Measurements from ENCODE around the gene SKAP2. TPM values are rescaled to one million over a fixed set of nuclear protein-coding genes. Genes with fewer than 3 reads are reported as not detected.

Gene SKAP2
- total RNA-seq, 1 experiment from 2014 or later: 9.6 TPM

DNA sequence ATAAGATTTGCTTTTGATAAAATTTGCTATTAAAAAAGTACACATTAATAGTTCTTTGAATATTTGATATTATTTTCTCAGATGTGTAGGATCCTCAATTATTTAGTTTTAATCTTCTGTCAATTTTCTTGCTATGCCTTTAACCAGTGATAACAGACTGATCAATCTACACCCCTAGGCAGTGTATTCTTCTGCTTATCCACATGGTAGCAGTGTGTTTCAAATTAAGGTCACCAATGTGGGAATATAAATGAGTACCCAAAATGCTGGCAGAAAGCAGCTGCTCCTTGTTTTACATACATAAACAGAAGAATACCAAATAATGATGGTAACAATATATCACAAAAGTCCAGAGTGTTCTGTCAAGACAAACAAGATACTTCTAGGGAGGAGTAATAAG lies 87.0 kb downstream of the SKAP2 start:
- intact Hi-C loops (cut with micrococcal nuclease): no loop called here
- Histone ChIP-seq H3F3A (ENCODE audit: low read length, unreplicated experiment) (no peaks in the 10 kb centered on the region), H2AFZ (ENCODE audit: low read length) (no peak overlapping the region), H3K9ac (ENCODE audit: low read length) (no peak overlapping the region), H3K27me3 (ENCODE audit: low read length) (no peaks in the 10 kb centered on the region), H3K27ac (ENCODE audit: low read length) (no peak overlapping the region), H4K20me1 (ENCODE audit: low read length) (no peaks in the 10 kb centered on the region), H3K36me3 (ENCODE audit: low read depth, low read length) (no peaks in the 10 kb centered on the region), H3K4me2 (ENCODE audit: low read length) (no peak overlapping the region), H3K4me3 (ENCODE audit: low read length) (no peak overlapping the region), H3K9me3 (ENCODE audit: low read length) (no peaks in the 10 kb centered on the region), H3K79me2 (ENCODE audit: low read length) (no peaks in the 10 kb centered on the region), H3K9me2 (replicated peaks; ENCODE audit: low read length) (no peaks in the 10 kb centered on the region), H3K4me1 (ENCODE audit: insufficient read depth, low read length) (no peaks in the 10 kb centered on the region)
- TF ChIP-seq, protein P1, sequence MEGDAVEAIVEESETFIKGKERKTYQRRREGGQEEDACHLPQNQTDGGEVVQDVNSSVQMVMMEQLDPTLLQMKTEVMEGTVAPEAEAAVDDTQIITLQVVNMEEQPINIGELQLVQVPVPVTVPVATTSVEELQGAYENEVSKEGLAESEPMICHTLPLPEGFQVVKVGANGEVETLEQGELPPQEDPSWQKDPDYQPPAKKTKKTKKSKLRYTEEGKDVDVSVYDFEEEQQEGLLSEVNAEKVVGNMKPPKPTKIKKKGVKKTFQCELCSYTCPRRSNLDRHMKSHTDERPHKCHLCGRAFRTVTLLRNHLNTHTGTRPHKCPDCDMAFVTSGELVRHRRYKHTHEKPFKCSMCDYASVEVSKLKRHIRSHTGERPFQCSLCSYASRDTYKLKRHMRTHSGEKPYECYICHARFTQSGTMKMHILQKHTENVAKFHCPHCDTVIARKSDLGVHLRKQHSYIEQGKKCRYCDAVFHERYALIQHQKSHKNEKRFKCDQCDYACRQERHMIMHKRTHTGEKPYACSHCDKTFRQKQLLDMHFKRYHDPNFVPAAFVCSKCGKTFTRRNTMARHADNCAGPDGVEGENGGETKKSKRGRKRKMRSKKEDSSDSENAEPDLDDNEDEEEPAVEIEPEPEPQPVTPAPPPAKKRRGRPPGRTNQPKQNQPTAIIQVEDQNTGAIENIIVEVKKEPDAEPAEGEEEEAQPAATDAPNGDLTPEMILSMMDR (conservative IDR thresholded peaks at IDR 0.05; ENCODE audit: low read depth, low read length): no peak
- no peak for TF ChIP-seq EZH2phosphoT487 (IDR thresholded peaks at IDR 0.05; ENCODE audit: borderline replicate concordance, low read length)
- no peak for TF ChIP-seq EZH2 (IDR thresholded peaks at IDR 0.05; ENCODE audit: low read length, unreplicated experiment)
- ChIA-PET POLR2A (ENCODE audit: unreplicated experiment) (no interaction called here), CTCF (no interaction called here)
- DNase-seq (no peak), ATAC-seq (no peak)
- no TSS peak for BruUV-seq (replicated peaks)

DNA sequence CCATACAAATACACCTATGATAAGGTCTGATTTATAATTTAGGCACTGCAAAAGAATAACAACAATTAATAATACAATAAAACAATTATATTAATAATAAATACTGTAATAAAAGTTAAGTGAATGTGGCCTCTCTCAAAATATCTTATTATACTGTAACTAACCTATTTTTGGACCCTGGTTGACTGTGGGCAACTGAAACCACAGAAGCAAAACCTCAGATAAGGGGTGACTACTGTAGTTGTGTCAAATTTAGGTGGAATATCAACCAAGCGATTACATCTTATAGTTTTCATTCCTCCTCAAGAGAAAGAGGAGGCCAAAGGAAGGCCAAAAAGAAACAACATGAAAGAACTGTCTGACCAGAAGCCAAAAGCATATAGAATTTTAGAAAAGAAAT lies 103.9 kb downstream of the SKAP2 start:
- H3K9me2 ChIP-seq (replicated peaks; ENCODE audit: low read length): no peaks in the 10 kb centered on the region
- no peaks in the 10 kb centered on the region for H3K9me3 ChIP-seq (ENCODE audit: low read length)
- H3K4me3 ChIP-seq (ENCODE audit: low read length): no peak overlapping the region
- no peaks in the 10 kb centered on the region for H3K79me2 ChIP-seq (ENCODE audit: low read length)
- TF ChIP-seq EZH2phosphoT487 (IDR thresholded peaks at IDR 0.05; ENCODE audit: borderline replicate concordance, low read length) (no peak), EZH2 (IDR thresholded peaks at IDR 0.05; ENCODE audit: low read length, unreplicated experiment) (no peak)
- TF ChIP-seq, protein P1 (conservative IDR thresholded peaks at IDR 0.05; ENCODE audit: low read depth, low read length): no peak
- H3K27me3 ChIP-seq (ENCODE audit: low read length): no peaks in the 10 kb centered on the region
- H3K4me2 ChIP-seq (ENCODE audit: low read length): no peak overlapping the region
- H3K4me1 ChIP-seq (ENCODE audit: insufficient read depth, low read length): no peaks in the 10 kb centered on the region
- POLR2A ChIA-PET (ENCODE audit: unreplicated experiment): no interaction called here
- ATAC-seq (no peak), DNase-seq (no peak)
- H3K9ac ChIP-seq (ENCODE audit: low read length): no peak overlapping the region
- H3K27ac ChIP-seq (ENCODE audit: low read length): no peak overlapping the region
- CTCF ChIA-PET: no interaction called here
- H3K36me3 ChIP-seq (ENCODE audit: low read depth, low read length): no peaks in the 10 kb centered on the region
- BruUV-seq (replicated peaks): no TSS peak
- intact Hi-C loops (cut with micrococcal nuclease): no loop called here
- H4K20me1 ChIP-seq (ENCODE audit: low read length): no peaks in the 10 kb centered on the region
- H3F3A ChIP-seq (ENCODE audit: low read length, unreplicated experiment): no peaks in the 10 kb centered on the region
- no peak overlapping the region for H2AFZ ChIP-seq (ENCODE audit: low read length)

DNA sequence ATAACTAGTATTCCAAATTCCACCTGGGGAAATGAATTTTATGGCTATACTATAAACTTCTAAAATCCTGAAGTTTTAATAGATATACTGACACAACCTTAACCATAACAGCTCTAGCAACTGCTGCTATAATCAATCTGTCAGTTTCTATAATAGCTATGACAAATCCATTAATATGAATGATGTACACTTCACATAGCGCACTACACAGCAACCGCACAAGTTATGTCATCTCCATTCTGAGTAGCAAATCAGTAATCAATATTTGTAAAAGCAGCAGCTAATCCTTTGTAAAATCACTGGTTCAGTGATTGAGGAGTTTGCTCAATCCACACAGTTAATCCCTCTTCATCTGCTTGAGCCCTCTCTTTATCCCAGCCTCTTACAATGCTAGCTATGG lies 105.3 kb downstream of the SKAP2 start:
- CTCF ChIA-PET: no interaction called here
- H3K9me3 ChIP-seq (ENCODE audit: low read length): no peaks in the 10 kb centered on the region
- no peaks in the 10 kb centered on the region for H4K20me1 ChIP-seq (ENCODE audit: low read length)
- DNase-seq (no peak), ATAC-seq (no peak)
- no peaks in the 10 kb centered on the region for H3K36me3 ChIP-seq (ENCODE audit: low read depth, low read length)
- H3K9me2 ChIP-seq (replicated peaks; ENCODE audit: low read length): no peaks in the 10 kb centered on the region
- POLR2A ChIA-PET (ENCODE audit: unreplicated experiment): no interaction called here
- H3F3A ChIP-seq (ENCODE audit: low read length, unreplicated experiment): no peaks in the 10 kb centered on the region
- no peaks in the 10 kb centered on the region for H3K27me3 ChIP-seq (ENCODE audit: low read length)
- H3K4me2 ChIP-seq (ENCODE audit: low read length): no peak overlapping the region
- H3K4me3 ChIP-seq (ENCODE audit: low read length): no peak overlapping the region
- H3K27ac ChIP-seq (ENCODE audit: low read length): no peak overlapping the region
- intact Hi-C loops (cut with micrococcal nuclease): no loop called here
- H3K4me1 ChIP-seq (ENCODE audit: insufficient read depth, low read length): no peaks in the 10 kb centered on the region
- no peak overlapping the region for H3K9ac ChIP-seq (ENCODE audit: low read length)
- H3K79me2 ChIP-seq (ENCODE audit: low read length): no peaks in the 10 kb centered on the region
- TF ChIP-seq EZH2phosphoT487 (IDR thresholded peaks at IDR 0.05; ENCODE audit: borderline replicate concordance, low read length) (no peak), EZH2 (IDR thresholded peaks at IDR 0.05; ENCODE audit: low read length, unreplicated experiment) (no peak)
- TF ChIP-seq, protein P1 (conservative IDR thresholded peaks at IDR 0.05; ENCODE audit: low read depth, low read length): no peak
- H2AFZ ChIP-seq (ENCODE audit: low read length): no peak overlapping the region
- no TSS peak for BruUV-seq (replicated peaks)
